Dendritic cell treated with granulocyte-macrophage colony-stimulating factor and Interleukin-4, amounts not matched to agents 40 ng/mL and 50 ng/mL, for 4 days (primary cell): Measurements from ENCODE around the gene ATP2B2.

Source experiments
- H3K27ac Mint-ChIP-seq: one replicate; pipeline ENCODE4 v1.8.0; 2022; ENCODE audit warnings: mild to moderate bottlenecking, mixed read lengths
- H3K27me3 Mint-ChIP-seq: one replicate; pipeline ENCODE4 v1.8.0; 2022; ENCODE audit warnings: mild to moderate bottlenecking, mixed read lengths
- H3K36me3 Mint-ChIP-seq: one replicate; pipeline ENCODE4 v1.8.0; 2022; ENCODE audit warnings: low read depth, mixed read lengths
- H3K4me1 Mint-ChIP-seq: one replicate; pipeline ENCODE4 v1.8.0; 2022; ENCODE audit warnings: low read depth, mixed read lengths
- H3K4me3 Mint-ChIP-seq: one replicate; pipeline ENCODE4 v1.8.0; 2022; ENCODE audit warnings: mild to moderate bottlenecking, moderate library complexity, mixed read lengths
- H3K9me3 Mint-ChIP-seq: one replicate; pipeline ENCODE4 v1.8.0; 2022; ENCODE audit warnings: mixed read lengths
- intact Hi-C: fragments of 100-400 bp; cut with micrococcal nuclease; formaldehyde crosslinking; loops from one replicate; pipeline ENCODE4 v1.15.0; 2022

The ATP2B2 gene

DNA sequence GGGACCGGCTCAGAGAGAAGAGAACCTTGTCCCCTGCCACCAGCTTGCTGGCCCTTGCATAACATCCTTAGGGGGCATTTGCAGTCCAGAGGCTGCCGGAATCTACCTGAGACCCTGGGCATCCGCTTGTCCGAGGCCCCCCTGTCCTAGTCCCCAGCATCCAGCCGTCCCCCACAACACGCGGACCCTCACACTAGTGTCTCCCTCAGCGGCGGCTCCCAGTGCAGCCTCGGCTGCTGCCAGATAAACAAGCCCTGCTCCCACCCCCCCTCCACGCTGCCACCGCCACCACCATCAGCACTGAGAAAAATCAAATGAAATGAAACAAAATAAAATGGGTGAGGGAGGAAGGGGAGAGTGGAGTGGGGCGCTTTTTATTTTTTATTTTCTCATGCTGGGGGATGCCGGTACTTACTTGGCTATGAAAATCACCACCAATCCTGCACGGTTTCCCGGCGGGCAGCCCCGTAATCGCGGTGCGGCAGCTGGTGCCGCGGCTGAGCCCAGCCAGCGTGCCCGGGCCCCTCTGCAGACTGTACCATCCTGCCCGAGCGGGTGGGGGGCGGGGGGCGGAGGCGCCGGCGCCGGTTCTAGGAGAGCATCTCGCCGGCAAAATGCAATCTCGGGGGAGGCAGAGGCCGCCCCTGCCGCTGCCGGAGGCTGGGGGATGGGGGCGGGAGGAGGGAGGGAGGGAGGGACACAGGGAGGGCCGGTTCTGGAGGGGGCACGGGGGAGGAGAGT, at the start of gene ATP2B2:
TSS of gene ATP2B2 (minus strand) at position 537 of the 741 bp plus-strand sequence. CDS start 56,043 bp downstream, outside the sequence.
- H3K4me1 Mint-ChIP-seq = no peaks in the 10 kb centered on the region
- no peak within 1 kb of the TSS for H3K4me3 Mint-ChIP-seq
- intact Hi-C loops = no loop called here
- no peaks in the 10 kb centered on the region for H3K9me3 Mint-ChIP-seq
- H3K36me3 Mint-ChIP-seq = no peaks in the 10 kb centered on the region
- peaks cover 42% of the 10 kb centered on the region for H3K27me3 Mint-ChIP-seq
- H3K27ac Mint-ChIP-seq = no peak within 1 kb of the TSS

DNA sequence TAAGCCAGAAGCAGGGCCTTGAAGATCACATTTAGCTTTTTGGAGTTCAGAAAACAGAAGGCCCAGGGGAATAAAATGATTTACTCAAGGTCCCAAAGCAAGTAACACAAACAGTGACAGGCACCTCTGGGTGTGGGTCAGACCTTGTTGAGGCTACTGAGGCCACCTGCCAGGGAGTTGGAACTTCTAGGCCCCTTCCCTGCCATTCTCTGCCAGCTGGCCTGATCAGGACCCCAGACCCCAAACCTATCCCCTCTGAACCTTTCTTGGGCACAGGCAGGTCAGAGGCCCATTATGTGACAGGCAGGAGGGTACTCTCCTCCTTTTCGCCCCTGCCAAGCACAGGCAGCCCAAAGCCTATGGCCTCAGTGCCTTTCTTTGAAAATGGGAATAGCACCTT, 49.4 kb upstream of the ATP2B2 start:
- Mint-ChIP-seq H3K4me1 (peaks cover 36% of the 10 kb centered on the region), H3K9me3 (no peaks in the 10 kb centered on the region), H3K27ac (no peak overlapping the region), H3K36me3 (no peaks in the 10 kb centered on the region), H3K4me3 (no peak overlapping the region), H3K27me3 (peaks cover 2% of the 10 kb centered on the region)
- intact Hi-C loops = no loop called here

DNA sequence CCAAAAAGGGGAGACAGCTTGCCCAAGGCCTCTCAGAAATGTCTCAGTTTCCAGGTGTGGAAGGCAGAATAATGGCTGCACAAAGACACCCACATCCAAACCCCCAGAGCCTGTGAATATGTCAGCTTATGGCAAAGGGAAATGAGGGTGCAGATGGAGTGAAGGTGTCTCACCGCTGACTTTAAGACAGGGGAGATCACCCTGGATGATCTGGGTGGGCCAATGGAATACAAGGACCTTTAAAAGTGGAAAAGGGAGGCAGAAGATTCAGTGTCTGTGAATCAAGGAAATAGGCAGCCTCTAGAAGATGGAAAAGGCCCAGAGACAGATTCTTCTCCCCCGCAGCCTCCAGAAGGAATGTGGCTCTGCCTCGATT, 48.8 kb upstream of the ATP2B2 start:
- no peak overlapping the region for H3K4me3 Mint-ChIP-seq
- intact Hi-C loops = no loop called here
- peaks cover 2% of the 10 kb centered on the region for H3K27me3 Mint-ChIP-seq
- no peaks in the 10 kb centered on the region for H3K36me3 Mint-ChIP-seq
- no peaks in the 10 kb centered on the region for H3K9me3 Mint-ChIP-seq
- no peak overlapping the region for H3K27ac Mint-ChIP-seq
- H3K4me1 Mint-ChIP-seq = peaks cover 41% of the 10 kb centered on the region

DNA sequence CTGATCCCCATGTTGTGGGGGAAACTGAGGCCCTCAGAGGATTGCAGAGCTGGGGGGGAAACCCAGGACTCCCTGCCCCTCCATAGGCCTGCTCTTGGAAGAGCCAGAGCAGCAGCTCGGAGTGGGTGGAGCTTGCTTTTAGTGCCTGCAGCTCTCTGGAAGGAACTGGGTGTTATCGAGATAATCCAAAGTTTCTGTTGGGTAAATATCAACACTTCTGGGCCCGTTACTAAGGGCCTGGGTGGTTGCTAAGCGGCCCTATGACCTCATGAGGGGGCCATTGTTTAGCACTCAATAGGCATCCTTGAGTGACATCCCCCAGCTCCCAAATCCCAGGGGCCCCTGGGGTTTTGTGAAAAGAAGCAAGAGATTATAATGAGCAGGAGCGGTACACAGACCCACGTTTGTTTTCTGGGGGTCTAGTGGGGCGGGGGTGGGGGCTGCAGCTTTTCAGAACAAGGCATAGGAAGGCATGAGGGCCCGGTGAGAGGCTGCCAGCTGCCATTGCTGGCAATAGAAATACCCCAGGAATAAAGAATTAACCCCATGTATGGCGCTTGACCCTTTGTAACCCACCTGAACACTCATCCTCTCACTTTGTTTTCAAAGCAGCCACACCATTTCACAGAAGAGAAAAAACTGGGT, 48.3 kb upstream of the ATP2B2 start:
- no peaks in the 10 kb centered on the region for H3K36me3 Mint-ChIP-seq
- peaks cover 47% of the 10 kb centered on the region for H3K4me1 Mint-ChIP-seq
- H3K27me3 Mint-ChIP-seq = peaks cover 2% of the 10 kb centered on the region
- no peaks in the 10 kb centered on the region for H3K9me3 Mint-ChIP-seq
- H3K4me3 Mint-ChIP-seq = no peak overlapping the region
- intact Hi-C loops = no loop called here
- no peak overlapping the region for H3K27ac Mint-ChIP-seq

DNA sequence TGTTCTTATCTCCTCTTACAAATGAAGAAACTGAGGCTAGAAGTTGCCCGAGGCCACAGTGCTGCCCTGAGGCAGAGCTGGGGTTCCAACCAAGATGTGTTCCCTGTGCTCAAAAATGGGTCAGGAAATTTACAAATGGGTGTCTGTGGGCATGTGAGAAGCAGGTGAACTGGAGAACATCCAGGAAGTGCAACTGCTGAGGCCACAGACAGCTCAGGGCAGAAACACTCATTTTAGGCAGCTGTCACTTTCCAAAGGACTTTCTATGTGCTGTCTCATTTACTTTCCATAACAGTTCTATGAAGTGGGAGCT, 47.2 kb upstream of the ATP2B2 start:
- intact Hi-C loops = no loop called here
- Mint-ChIP-seq H3K36me3 (no peaks in the 10 kb centered on the region), H3K27me3 (peaks cover 2% of the 10 kb centered on the region), H3K9me3 (no peaks in the 10 kb centered on the region), H3K4me1 (peaks cover 47% of the 10 kb centered on the region), H3K27ac (peak overlapping the region; percentile 16), H3K4me3 (no peak overlapping the region)

DNA sequence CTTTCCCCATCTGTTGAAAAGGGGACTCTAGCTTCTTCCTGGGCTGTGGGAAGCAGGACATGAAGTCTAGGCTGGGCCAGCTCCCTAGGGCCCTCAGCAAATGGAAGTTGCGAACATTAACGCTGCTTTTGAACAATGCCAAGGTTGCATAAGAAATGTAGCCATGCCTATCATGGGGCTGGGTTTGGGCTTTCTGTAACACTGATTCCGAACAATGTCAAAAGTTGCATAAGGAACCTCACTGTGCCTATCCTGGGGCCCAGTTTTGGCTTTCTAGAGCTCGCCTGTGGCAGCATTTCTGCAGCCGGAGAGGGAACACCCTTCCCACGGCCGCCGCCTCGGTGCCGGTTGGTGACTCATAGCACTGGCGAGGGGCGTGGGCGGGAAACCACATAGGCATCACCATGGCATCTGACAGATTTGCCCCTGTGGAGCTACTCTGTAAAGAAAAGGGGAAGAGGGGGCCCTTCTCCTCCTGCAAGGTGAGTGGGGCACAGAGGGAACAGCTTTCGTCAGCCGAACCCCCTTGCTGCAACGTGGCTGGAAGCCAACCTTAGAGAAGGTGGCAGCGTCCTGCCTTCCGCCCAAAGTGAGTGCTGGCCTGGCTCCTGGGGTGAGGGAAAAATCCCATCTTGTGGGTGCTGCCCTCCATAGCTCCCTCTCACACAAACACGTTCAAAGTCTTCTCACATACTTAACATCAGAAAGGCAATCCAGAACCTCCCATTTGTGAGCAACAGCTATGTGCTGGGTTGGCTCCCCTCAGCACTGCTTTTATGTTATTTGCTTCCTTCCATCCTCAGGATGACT, 46.6 kb upstream of the ATP2B2 start:
- Mint-ChIP-seq H3K27me3 (peaks cover 2% of the 10 kb centered on the region), H3K4me1 (peaks cover 42% of the 10 kb centered on the region), H3K9me3 (no peaks in the 10 kb centered on the region), H3K27ac (peak overlapping the region; percentile 16), H3K4me3 (no peak overlapping the region), H3K36me3 (no peaks in the 10 kb centered on the region)
- intact Hi-C loops = no loop called here

DNA sequence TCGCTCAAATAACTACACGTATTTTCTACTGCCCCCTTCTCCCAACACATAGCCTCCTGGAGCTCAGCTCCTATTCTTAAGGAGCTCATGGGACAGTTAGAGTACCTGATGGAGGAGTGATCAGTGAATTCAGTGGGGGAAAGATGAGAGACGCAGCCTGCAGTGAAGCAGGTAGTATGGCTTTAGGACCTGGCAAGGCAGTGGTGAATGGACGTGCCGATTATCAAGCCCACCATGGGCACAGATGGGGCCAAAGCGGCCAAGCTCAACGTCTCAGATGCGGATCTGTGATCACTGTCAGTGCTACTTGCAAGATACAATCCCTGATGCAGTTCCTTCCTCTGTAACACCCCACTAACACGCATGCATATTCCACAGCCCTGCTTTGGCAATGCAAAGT, 45.8 kb upstream of the ATP2B2 start:
- H3K27ac Mint-ChIP-seq = no peak overlapping the region
- H3K4me3 Mint-ChIP-seq = no peak overlapping the region
- H3K36me3 Mint-ChIP-seq = no peaks in the 10 kb centered on the region
- H3K9me3 Mint-ChIP-seq = no peaks in the 10 kb centered on the region
- intact Hi-C loops = no loop called here
- peaks cover 2% of the 10 kb centered on the region for H3K27me3 Mint-ChIP-seq
- H3K4me1 Mint-ChIP-seq = peaks cover 42% of the 10 kb centered on the region

DNA sequence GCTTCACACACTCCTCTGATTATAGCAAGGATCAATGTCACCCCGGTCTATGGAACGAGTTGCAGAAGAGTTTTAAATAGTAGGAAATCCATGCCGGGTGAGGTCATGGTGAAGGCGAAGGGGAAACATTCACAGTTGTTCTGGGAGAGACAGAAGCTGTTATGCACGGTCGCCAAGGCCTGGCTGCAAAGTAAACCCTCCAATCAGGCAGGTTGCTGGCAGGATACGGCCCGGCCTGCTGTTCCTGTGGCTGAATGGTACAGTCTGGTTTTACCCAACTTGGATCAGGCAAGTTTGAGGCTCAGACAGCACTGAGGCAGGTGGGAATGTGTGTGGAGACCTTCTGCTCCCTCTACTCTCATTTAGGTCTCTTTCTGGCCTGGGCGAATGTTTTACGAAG, 45.3 kb upstream of the ATP2B2 start:
- peaks cover 42% of the 10 kb centered on the region for H3K4me1 Mint-ChIP-seq
- H3K27ac Mint-ChIP-seq = no peak overlapping the region
- no peak overlapping the region for H3K4me3 Mint-ChIP-seq
- H3K36me3 Mint-ChIP-seq = no peaks in the 10 kb centered on the region
- no peaks in the 10 kb centered on the region for H3K9me3 Mint-ChIP-seq
- H3K27me3 Mint-ChIP-seq = peaks cover 4% of the 10 kb centered on the region
- intact Hi-C loops = no loop called here

DNA sequence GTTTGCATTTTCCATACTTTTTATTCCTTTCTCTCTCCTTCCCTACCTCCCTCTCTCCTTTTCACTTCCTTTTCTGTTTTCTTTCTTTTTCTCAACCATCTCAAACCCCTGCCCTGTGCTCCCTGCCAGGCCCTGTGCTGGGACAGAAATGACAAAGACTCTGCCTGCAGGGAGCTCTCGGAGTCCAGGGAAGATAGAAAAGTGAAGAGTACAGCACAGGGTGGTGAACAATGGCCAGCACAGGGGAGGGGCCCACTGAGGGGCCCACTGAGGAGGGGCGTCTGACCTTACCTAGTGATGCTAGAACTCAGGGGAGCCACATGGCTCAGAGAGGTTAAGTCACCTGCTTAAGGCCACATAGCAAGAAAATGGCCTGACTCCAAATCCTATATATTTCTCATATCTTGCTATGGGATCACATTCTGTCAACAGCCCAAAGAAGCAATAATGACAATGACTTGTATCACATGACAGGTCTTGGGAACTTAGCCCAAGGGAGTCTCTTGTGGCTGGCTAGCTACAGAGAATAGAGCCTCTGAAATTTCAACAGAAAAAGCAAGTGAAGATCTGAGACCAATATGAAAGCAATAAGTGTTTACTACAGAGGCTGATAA, 44.3 kb upstream of the ATP2B2 start:
- Mint-ChIP-seq H3K27me3 (peaks cover 4% of the 10 kb centered on the region), H3K4me3 (no peak overlapping the region), H3K27ac (no peak overlapping the region), H3K9me3 (no peaks in the 10 kb centered on the region), H3K36me3 (no peaks in the 10 kb centered on the region), H3K4me1 (peaks cover 42% of the 10 kb centered on the region)
- intact Hi-C loops = no loop called here

DNA sequence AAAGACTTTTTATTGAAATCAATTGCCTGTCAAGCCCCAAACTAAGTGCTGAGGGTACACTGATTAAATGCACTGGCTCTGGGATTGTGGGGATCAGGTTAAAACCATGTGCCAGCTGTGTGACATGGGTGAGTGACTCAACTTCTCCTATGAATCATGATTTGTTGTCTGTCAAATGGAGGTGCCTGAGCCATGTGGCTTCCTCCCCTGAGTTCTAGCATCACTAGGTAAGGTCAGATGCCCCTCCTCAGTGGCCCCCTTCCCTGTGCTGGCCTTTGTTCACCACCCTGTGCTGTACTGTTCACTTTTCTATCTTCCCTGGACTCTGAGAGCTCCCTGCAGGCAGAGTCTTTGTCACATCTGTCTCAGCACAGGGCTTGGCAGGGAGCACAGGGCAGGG, 43.6 kb upstream of the ATP2B2 start:
- intact Hi-C loops = no loop called here
- Mint-ChIP-seq H3K9me3 (no peaks in the 10 kb centered on the region), H3K36me3 (no peaks in the 10 kb centered on the region), H3K4me3 (no peak overlapping the region), H3K27me3 (peaks cover 4% of the 10 kb centered on the region), H3K4me1 (peaks cover 42% of the 10 kb centered on the region), H3K27ac (no peak overlapping the region)

DNA sequence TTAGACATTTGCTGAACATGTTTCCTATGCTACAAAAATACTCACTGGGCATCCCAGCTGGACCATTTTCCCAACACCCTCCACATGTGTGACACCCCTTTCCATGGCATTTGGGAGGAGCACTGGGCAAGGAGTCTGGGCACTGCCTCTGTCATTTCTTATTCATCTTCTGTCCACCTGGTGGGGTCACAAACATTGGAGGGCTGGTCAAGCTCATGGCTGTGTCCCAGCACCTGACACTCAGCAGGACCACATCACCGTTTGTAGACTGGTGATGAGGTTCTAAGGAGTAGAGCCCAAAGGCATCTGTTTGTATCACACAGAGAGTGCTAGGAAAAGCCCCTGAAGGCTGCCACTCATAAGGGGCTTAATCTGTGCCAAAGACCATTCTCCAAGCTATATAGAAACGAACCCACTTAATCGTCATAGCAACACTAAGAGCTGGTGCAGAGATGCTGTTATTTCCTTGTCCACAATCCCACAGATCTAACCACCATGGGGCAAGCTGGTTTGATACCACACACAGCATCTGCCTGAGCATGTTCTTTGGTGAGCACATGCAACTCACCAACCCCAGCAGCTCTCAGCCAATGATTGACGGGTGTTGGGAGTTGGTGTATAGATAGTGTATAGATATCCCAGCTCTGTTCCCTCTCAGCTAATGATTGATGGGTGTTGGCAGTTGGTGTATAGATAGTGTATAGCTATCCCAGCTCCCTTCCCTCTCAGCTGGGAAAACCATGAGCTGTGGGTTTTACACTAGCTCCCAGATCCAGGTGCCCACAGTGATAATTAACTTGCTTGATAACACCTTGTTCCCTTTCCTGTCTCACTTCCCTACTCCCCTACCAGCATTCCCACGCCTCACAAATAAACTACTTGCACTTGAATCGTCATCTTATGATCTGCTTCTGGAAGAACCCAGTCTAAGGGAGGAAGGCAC, 42.7 kb upstream of the ATP2B2 start:
- H3K9me3 Mint-ChIP-seq = peaks cover 2% of the 10 kb centered on the region
- intact Hi-C loops = no loop called here
- peaks cover 42% of the 10 kb centered on the region for H3K4me1 Mint-ChIP-seq
- H3K36me3 Mint-ChIP-seq = no peaks in the 10 kb centered on the region
- peaks cover 4% of the 10 kb centered on the region for H3K27me3 Mint-ChIP-seq
- H3K27ac Mint-ChIP-seq = no peak overlapping the region
- H3K4me3 Mint-ChIP-seq = no peak overlapping the region

DNA sequence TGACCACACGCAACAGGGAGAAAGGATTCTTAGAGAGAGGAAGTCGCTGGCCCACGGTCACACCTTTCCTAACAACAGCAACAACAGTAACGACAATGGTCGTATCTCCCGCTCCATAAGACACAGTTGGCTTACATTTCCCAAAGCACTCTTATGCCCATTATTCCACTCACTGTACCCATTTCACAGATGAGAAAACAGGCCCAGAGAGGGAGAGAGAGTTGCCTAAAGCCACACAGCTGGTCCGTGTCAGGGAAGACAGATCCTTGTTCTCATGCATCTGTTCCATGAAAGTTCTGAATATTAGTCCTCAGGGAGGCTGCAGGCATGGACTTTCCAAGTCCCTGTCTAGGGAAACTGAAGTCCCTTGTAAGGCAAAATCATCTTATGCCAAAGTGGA, 42.0 kb upstream of the ATP2B2 start:
- intact Hi-C loops = no loop called here
- Mint-ChIP-seq H3K27ac (no peak overlapping the region), H3K9me3 (peaks cover 9% of the 10 kb centered on the region), H3K27me3 (peaks cover 8% of the 10 kb centered on the region), H3K4me1 (peaks cover 39% of the 10 kb centered on the region), H3K4me3 (no peak overlapping the region), H3K36me3 (no peaks in the 10 kb centered on the region)

DNA sequence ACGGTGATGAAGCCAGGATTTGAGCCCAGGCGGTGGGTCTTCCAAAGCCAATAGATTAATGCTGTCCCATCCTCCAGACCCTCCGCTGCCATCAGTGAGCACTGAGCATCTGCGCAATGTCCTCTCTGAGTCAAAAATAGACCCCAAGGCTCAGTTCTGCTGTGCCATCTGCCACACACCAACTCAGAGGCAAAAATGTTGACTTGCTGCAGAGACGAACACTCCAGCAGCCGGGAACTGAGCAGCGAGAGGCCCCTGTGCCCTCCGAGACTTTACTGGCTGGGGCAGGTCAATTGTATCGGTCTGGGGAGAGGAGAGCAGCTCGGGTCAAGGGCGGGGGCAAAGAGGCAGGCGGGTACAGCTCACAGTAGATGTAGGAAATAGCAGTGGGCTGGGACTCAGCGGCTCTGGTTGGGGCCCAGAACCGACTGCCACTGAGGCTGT, 41.5 kb upstream of the ATP2B2 start:
- no peaks in the 10 kb centered on the region for H3K36me3 Mint-ChIP-seq
- H3K27me3 Mint-ChIP-seq = peaks cover 8% of the 10 kb centered on the region
- no peak overlapping the region for H3K27ac Mint-ChIP-seq
- H3K4me3 Mint-ChIP-seq = no peak overlapping the region
- peaks cover 33% of the 10 kb centered on the region for H3K4me1 Mint-ChIP-seq
- H3K9me3 Mint-ChIP-seq = peaks cover 15% of the 10 kb centered on the region
- intact Hi-C loops = no loop called here
